Astrocyte of the cerebellum (primary cell): ENCODE data around the gene JUND.

ENCODE experiments used
- DNase-seq: peaks from one replicate; pipeline ENCODE4 v3.0.0-alpha.2; 2011; ENCODE audit warnings: low read depth
- H3K4me3 ChIP-seq: 2 replicates; pipeline ENCODE4 v1.5.1; 2011; ENCODE audit warnings: mild to moderate bottlenecking, low read depth, low read length, moderate library complexity
- CTCF ChIP-seq: IDR thresholded peaks from 2 replicates; pipeline ENCODE4 v1.5.1; 2012; ENCODE audit warnings: low read length, low read depth, moderate library complexity, mild to moderate bottlenecking; ENCODE audit errors: missing control alignments
- in situ Hi-C: cut with HindIII; loops from 2 replicates; pipeline ENCODE4 v1.10.0; 2017; ENCODE audit warnings: low sequenced_read_pairs

The JUND gene

GRCh38 chr19:18278521-18279265 is 2.7 kb downstream of the JUND start:
- peak overlapping the region; percentile 98 for H3K4me3 ChIP-seq
- TF ChIP-seq CTCF: peak; percentile 33
- DNase-seq: no peak
- in situ Hi-C loops: no loop called here

GRCh38 chr19:18274781-18275356 is 6.6 kb downstream of the JUND start:
- H3K4me3 ChIP-seq: peak overlapping the region; percentile 4
- no peak for TF ChIP-seq CTCF
- in situ Hi-C loops: no loop called here
- DNase-seq: peak; percentile 80

GRCh38 chr19:18274219-18274780 is 7.1 kb downstream of the JUND start, which contains the start of gene IQCN:
IQCN (minus strand) TSS chr19:18274452; CDS start chr19:18269478, 4,974 bp downstream.
- DNase-seq: no peak
- no peak for TF ChIP-seq CTCF
- H3K4me3 ChIP-seq: peak within 1 kb of the TSS; percentile 4
- in situ Hi-C loops: no loop called here

GRCh38 chr19:18273561-18274218 is 7.7 kb downstream of the JUND start:
- in situ Hi-C loops: no loop called here
- no peak overlapping the region for H3K4me3 ChIP-seq
- TF ChIP-seq CTCF: no peak
- no peak for DNase-seq

GRCh38 chr19:18271433-18271841 is 10.0 kb downstream of the JUND start:
- DNase-seq: no peak
- in situ Hi-C loops: no loop called here
- TF ChIP-seq CTCF: no peak
- H3K4me3 ChIP-seq: no peak overlapping the region

GRCh38 chr19:18270326-18270725 is 11.1 kb downstream of the JUND start:
- in situ Hi-C loops: no loop called here

More at GRCh38 chr19:18270326-18270725, 11.1 kb downstream of the JUND start:
- DNase-seq: no peak
- TF ChIP-seq CTCF: no peak
- no peak overlapping the region for H3K4me3 ChIP-seq
